GM19239 (cell line): ENCODE data around the gene ATP10A.
A peak's percentile ranks its signal among the peaks of the same experiment; 100 is the strongest.
"Not testable (repeated sequence)": the region's sequence is repeated elsewhere in the genome, so short reads cannot be mapped to it uniquely, and the experiment has no call there.

ENCODE experiments used
- DNase-seq: peaks from one replicate; pipeline ENCODE4 v3.0.0; 2011; ENCODE audit warnings: low spot score; ENCODE audit not compliant: insufficient read length
- FAIRE-seq: peaks from 2 replicates; lab custom pipeline; 2011; peaks lifted over from hg19 to GRCh38; lab: Jason Lieb, UNC

The ATP10A gene

DNA sequence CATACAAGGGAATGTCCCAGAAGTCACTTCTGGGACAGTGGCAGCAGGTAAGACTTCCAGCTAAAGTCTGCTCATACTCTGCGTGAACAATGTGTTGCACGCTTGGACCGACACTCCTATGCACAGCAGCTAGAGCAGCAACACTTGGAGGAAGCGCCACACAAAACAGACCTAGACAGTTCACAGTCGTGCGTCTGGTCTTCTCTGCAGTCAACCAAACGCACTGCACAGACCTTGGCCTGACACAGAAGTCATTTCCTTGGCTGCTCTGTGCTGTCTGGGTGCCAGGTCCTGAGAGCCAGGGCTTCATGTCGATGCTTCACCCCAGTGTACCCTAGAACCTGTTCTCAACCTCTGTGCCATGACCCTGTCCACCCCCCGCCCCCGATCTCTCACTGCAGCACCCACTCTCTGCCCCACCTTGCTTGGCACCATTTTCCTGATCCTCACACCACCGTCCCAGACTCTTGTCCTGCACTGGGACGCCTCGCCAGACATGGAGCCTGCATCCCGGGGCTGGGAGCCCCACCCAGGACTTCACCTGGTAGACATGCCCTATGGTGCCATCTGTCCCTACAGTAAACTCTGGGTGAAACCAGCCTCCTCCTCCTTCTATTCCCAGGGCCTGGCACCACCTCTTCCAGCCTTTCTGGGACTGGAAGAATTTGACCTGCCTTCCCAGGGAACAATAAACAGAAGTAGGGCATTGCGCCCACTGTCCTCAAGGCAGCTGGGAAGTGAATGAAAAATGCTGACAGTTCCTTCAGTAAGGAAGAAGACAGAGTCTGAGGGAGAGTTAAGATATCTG is 3.1 kb downstream of the ATP10A start:
- no peak for DNase-seq
- no peak for FAIRE-seq

- DNase-seq (no peak), FAIRE-seq (no peak)
Observed at GRCh38 chr15:25858952-25859760, 4.0 kb downstream of the ATP10A start.

GRCh38 chr15:25856059-25856458 is 7.1 kb downstream of the ATP10A start:
- FAIRE-seq, DNase-seq: not testable (repeated sequence)

DNA sequence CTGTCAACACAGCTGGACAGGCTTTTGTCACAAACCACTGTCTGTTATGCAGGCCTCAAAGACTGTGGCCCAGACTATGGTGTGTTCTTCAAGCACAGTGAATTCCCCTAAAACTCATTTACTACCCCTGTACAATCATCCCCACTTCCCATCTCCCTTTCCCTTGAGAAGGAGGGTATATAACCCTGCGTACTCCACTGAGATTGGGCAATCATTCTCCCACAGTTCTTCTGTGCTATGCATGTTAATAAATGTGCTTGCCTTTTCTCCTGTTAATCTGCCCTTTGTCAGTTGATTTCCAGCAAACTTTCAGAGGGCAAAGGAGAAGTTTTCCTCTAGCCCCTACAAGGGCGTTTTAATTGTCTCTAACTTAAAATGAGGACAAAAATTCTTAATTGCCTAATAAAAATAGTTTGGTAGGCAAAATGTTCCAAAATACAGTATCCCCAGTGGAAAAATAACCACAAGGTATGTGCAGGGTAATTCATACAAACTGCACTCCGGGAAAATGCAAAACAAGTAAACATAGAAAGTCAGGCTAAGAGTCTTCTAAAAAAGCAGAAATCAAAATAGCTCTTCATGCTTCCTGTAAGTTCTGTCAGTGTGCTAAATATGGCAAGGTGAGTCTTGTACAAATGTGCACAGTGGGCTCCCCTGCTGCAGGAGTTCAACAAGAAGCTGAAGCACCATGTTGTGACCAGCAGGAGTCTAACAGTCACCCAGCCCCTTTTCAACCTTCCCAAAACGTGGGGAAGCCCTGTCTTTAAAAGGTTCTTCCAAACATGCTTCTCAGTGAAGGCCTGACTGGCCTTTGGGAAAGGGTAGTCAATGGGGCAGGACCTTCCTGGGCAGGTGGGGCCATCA is 10.2 kb downstream of the ATP10A start:
- no peak for DNase-seq

DNA sequence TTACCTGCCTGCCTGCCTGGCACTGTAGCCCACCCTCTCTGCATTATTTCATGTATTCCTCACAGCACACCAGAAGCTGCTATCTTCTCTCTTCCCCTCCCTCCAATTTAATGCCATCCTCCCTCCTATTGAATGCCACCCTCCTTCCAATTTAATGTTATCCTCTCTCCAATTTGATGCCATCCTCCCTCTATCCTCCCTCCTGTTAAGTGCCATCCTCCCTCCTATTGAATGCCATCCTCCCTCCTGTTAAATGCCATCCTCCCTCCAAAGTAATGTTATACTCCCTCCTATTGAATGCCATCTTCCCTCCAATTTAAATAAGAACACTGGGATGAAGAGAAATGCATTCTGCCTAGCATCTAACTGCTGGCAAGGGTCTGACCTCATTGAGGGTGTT is 11.1 kb downstream of the ATP10A start:
- FAIRE-seq (no peak), DNase-seq (no peak)

More for the DNA sequence above, 10.2 kb downstream of the ATP10A start:
- FAIRE-seq, result no peak

DNA sequence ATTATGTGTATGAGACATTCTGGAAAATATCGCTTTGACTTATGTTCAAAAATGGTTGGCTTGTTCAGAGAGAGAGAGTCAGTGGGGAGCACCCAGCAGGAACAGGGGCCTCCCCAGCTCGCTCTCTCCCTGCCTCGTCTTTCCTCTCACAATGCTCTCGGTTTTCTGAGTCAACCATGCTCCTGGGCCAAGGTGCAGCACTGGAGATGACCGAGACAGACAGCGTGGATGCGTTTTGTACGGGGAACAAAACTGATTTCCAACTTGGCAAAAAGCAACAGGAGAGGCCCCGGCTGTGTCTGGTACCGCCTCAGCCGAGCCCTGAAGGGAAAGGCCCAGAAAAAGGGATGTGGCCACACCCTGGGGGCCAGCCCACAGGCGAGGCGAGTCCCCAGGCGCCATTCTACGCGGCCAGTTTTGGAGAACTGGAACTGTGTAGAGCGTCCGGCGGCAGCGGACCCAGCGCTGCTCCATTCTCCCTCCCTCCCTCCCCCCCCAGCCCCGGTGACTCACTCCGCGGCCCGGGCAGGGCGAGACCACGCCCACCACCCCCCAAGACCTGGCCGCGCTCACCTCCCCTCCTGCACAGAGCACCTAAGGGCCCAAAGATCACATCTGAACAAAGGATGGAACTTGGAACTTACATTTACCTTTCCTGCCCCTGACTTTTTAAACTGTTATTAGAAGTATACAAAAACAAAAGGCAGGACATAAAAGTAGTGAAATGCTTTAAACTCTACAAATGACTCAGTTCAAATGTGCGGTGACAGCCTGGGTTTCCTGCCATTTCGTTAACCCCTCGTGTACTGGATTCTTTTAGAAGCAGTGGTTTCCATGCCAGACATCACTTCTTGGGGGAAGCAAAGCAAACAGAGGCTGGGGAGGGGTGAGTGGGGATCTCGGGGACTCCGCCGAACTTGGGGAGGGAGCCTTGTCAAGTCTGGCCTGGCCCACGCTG is 12.7 kb downstream of the ATP10A start:
- DNase-seq, result no peak
- peak; percentile 21 for FAIRE-seq

DNA sequence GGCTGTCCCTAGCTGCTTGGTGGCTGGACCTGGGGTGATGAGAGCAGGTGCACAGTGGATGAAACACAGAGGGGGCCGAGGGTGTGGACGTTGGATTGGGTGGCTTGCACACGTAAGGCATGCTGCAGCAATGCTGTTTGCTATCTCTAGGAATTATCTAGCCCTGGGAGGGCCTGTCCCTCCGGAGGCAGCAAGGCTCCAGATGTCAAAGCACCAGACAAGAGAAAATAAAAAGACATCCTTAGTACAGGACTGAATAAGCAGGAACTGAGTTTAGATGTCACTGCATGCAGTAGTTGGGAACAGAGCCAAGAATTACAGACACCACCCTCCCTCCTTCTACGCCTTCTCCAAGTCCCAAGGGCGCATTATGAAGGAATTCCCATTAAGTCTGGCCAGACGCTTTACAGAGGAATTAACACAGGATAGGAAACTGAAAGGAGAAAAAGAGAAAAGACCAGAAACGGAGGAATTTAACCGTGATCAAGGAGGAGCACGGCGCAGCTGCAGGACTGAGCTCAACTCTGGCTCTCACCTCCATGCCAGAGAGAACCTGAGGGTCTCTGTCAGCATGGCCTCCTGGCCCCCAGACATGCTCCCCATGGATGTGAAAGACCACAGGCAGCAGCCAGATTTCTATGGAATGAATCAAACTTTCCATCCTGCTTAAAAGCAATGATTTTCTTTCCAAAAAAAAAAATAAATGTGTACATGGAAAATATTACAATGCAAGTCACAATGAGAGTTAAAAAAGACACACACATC is 13.8 kb downstream of the ATP10A start:
- no peak for FAIRE-seq
- DNase-seq, result no peak

- DNase-seq (no peak), FAIRE-seq (no peak)
Observed at GRCh38 chr15:25848784-25849156, 14.4 kb downstream of the ATP10A start.

DNA sequence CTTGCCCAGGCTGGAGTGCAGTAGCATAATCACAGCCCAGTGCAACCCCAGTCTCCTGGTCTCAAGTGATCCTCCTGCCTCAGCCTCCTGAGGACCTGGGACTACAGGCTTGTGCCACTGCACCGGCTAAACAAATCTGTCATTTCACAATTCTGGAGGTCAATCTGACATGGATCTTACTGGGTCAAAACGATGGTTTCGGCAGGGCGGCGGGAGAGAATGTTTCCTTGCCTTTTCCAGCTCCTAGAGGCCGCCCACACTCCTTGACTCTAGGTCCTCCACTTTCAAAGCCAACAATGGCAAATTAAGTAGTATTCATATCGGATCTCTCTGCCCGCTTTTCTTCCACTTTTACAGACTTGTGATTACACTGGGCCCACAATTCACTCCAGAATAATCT is 14.8 kb downstream of the ATP10A start:
- FAIRE-seq, result no peak

GRCh38 chr15:25847051-25847450 is 16.1 kb downstream of the ATP10A start:
- DNase-seq (no peak), FAIRE-seq (no peak)

More for the DNA sequence above, 14.8 kb downstream of the ATP10A start:
- no peak for DNase-seq

GRCh38 chr15:25846377-25846776 is 16.8 kb downstream of the ATP10A start:
- no peak for FAIRE-seq

GRCh38 chr15:25844981-25845680 is 18.0 kb downstream of the ATP10A start:
- FAIRE-seq (no peak), DNase-seq (no peak)

More at GRCh38 chr15:25846377-25846776, 16.8 kb downstream of the ATP10A start:
- DNase-seq, result no peak

DNA sequence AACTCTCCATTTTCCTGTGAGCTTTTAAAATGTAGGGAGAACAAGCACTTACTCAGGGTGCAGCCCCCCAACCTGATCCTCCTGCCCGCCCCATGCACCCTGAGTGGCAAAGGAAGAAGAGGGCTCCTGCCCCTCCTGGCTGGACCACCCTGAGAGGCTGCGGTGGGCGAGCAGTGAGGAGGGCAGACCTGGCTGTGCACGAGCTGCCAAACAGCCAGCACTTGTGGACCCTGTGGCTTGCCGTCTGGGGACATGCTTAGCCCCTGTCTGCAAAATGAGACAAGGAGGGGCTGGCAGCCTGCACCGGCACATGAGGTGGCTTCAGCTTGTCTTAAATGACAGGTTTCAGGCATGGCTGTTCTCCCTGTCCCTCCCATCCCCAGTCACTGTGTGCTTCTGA is 18.6 kb downstream of the ATP10A start:
- FAIRE-seq, result no peak
- DNase-seq, result no peak

- FAIRE-seq, result no peak
- DNase-seq, result no peak
Observed at GRCh38 chr15:25844076-25844475, 19.1 kb downstream of the ATP10A start.

DNA sequence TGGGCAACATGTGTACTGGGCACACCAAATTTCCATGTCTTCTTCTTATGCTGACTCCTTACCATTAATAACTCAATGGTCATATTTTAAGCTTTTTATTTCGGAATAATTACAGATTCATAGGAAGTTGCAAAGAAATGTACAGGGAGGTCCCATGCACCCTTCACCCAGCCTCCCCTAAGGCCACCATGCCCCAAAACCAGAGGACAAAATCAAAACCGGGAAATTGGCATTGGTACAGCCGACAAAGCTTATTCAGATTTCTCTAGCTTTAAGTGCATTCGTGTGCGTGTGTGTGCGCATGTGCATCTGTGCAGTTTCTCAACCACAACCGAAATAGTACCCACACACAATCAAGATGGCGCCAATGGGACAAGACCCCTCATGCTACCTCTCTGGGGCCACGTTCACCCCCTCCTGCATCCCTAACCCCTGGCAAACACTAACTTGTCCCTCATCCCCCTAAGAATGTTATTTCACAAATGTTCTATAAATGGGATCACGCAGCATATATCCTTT is 23.4 kb downstream of the ATP10A start:
- DNase-seq (no peak), FAIRE-seq (no peak)

DNA sequence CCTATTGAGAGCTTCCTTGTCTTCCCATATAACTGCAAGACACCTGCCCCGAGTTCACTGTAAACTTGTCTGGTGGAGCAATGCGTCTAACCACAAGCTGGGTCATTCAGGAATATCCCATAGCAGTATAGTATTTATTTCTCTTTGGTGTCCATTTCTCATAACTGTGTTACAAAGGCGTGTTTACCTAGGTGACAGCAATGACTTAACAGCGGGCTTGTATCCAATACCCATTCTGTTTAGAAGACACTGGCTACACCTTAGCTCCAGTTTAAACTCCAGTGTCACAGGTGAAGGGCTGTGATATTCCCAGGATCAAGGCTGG is 24.3 kb downstream of the ATP10A start:
- DNase-seq, result no peak
- no peak for FAIRE-seq

DNA sequence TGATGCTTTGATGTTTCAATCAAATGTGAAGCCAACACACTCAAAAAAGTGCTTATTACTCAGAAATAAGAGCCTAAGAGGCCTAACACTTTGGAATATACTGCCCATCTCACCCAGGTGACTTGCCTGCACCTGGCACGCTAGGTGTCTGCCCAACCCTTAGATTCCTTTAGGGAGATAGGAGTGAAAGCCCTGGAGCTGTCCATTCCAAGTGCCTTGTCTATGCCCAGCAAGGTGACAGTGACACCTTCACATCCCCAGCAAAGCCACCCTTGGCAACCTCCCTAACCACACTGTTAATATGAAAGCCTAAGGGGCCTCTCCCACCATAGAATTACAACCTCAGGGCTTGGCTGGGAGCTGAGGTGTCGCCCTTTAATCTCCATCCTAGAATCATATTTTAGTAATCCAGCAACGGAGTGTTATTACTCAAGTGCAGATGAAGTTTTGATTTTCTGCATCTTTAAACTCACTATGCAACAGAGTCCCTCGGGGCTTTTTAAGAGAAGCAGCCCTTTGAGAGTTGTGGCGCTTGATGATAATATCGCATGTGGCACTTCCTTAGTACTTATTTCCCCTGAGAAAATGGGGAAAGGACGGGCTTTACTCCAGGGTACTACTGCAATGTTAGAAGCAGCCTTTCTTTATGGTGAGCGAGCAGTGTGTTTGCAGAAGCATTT is 24.8 kb downstream of the ATP10A start:
- FAIRE-seq, result no peak
- DNase-seq, result no peak
